Naive thymus-derived CD4-positive, alpha-beta T cell (primary cell): Measurements from ENCODE around the gene FAM3C. TPM values are rescaled to one million over a fixed set of nuclear protein-coding genes. Genes with fewer than 3 reads are reported as not detected.
A peak's percentile ranks its signal among the peaks of the same experiment; 100 is the strongest.

Experiments
- ATAC-seq: fragments of 150-1000 bp; cut with Tn5 transposase; 2 replicates; pipeline ENCODE4 v1.10.0; 2021; ENCODE audit warnings: mild to moderate bottlenecking, moderate library complexity
- CTCF ChIA-PET: fragments of 350-600 bp; sonication (Branson Sonifier 250); formaldehyde crosslinking; loops from one replicate; lab custom pipeline; 2021; ENCODE audit warnings: antibody characterized with exemption; lab: Charles Lee
- POLR2A ChIA-PET: fragments of 350-600 bp; sonication (Branson Sonifier 250); formaldehyde crosslinking; loops from one replicate; lab custom pipeline; 2021; ENCODE audit warnings: antibody characterized with exemption, inconsistent platforms; lab: Charles Lee
- DNase-seq, 9 donors: peaks; one replicate each; pipeline versions ENCODE4 v3.0.0 to v3.0.0-alpha.2; 2020 to 2022; ENCODE audit warnings: mixed read lengths in 1 of 9
- H3K27ac ChIP-seq: one replicate; pipeline ENCODE4 v1.7.0; 2013; ENCODE audit warnings: mild to moderate bottlenecking, low read depth, low read length, moderate library complexity
- H3K27me3 ChIP-seq, 2 donors: one replicate each; pipeline ENCODE4 v1.7.0; 2013; ENCODE audit warnings: low read length in 2 of 2, mild to moderate bottlenecking in 2 of 2, moderate library complexity in 2 of 2; ENCODE audit not compliant: control insufficient read depth in 2 of 2, insufficient read depth in 2 of 2
- H3K36me3 ChIP-seq, 3 experiments: 1 replicate in 2 of 3; 2 replicates in 1 of 3; pipeline ENCODE4 v1.7.0; 2013; ENCODE audit warnings: low read length in 3 of 3, mild to moderate bottlenecking in 3 of 3, moderate library complexity in 1 of 3; ENCODE audit not compliant: insufficient read depth in 3 of 3, control insufficient read depth in 2 of 3
- H3K4me1 ChIP-seq, 2 donors: one replicate each; pipeline ENCODE4 v1.7.0; 2013; ENCODE audit warnings: low read length in 2 of 2, mild to moderate bottlenecking in 2 of 2, moderate library complexity in 1 of 2; ENCODE audit not compliant: control insufficient read depth in 2 of 2, insufficient read depth in 2 of 2
- H3K4me3 ChIP-seq: 2 replicates; pipeline ENCODE4 v1.7.0; 2013; ENCODE audit warnings: mild to moderate bottlenecking, low read length
- H3K9me3 ChIP-seq, 3 experiments: 1 replicate in 2 of 3; 2 replicates in 1 of 3; pipeline ENCODE4 v1.7.0; 2013; ENCODE audit warnings: low read length in 3 of 3; ENCODE audit not compliant: control insufficient read depth in 2 of 3
- H3K27ac Mint-ChIP-seq, 9 donors: one replicate each; pipeline ENCODE4 v1.8.0; 2020 to 2022; ENCODE audit warnings: mixed read lengths in 9 of 9, mild to moderate bottlenecking in 8 of 9, moderate library complexity in 5 of 9, inconsistent platforms in 2 of 9
- H3K27me3 Mint-ChIP-seq, 5 donors: one replicate each; pipeline ENCODE4 v1.8.0; 2021 to 2022; ENCODE audit warnings: mixed read lengths in 5 of 5, mild to moderate bottlenecking in 1 of 5
- H3K36me3 Mint-ChIP-seq, 5 donors: one replicate each; pipeline ENCODE4 v1.8.0; 2020 to 2022; ENCODE audit warnings: mixed read lengths in 5 of 5, mild to moderate bottlenecking in 3 of 5, inconsistent platforms in 1 of 5
- H3K4me1 Mint-ChIP-seq, 7 donors: one replicate each; pipeline ENCODE4 v1.8.0; 2020 to 2022; ENCODE audit warnings: mixed read lengths in 7 of 7, mild to moderate bottlenecking in 3 of 7, inconsistent platforms in 1 of 7
- H3K4me3 Mint-ChIP-seq, 10 donors: one replicate each; pipeline ENCODE4 v1.8.0; 2020 to 2022; ENCODE audit warnings: mild to moderate bottlenecking in 10 of 10, mixed read lengths in 10 of 10, moderate library complexity in 6 of 10, inconsistent platforms in 2 of 10
- H3K9me3 Mint-ChIP-seq, 11 donors: one replicate each; pipeline ENCODE4 v1.8.0; 2020 to 2022; ENCODE audit warnings: mixed read lengths in 11 of 11, mild to moderate bottlenecking in 4 of 11, inconsistent platforms in 1 of 11, moderate library complexity in 1 of 11
- intact Hi-C, 2 donors: fragments of 100-400 bp; cut with micrococcal nuclease; formaldehyde crosslinking; loops; one replicate each; pipeline ENCODE4 v1.15.1; 2023
- polyA plus RNA-seq, 2 donors: library from polyadenylated mRNA; unstranded; fragments of 300-500 nt; fragmentation: Illumina TruSeq; gene quantifications; one replicate each; pipeline ENCODE4 v1.2.3, GENCODE V29; 2021
- total RNA-seq, 6 experiments: library from RNA in 5 of 6; stranded (reverse) in 5 of 6; gene quantifications; 1 replicate in 5 of 6; 2 replicates in 1 of 6; pipeline ENCODE4 v1.2.3 and lab custom pipeline; 2021 to 2026

The FAM3C gene
- total and polyA plus RNA-seq, 7 experiments from 2014 or later = 9.6 to 28.4 (median 12.4) TPM

DNA sequence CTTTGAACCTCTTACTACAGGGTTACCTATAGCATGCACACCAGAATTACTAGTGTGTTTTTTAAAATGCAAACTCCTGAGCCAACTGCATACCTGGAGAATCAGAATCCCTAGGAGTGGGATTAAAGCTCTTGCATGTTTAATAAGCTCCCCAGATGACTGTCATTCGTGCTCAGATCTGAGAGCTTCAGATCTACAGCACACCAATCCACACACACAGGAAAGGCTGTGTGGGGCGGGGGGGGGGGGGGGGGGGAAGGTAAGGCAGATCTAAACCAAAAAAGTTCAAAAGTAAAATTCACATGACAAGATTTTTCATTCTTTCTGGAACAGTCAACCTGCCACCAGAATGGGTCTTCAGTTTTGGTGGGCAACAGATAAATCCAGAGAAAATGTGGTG is 5.5 kb downstream of the FAM3C start:
- H3K27ac Mint-ChIP-seq = peak overlapping the region in 6 of 9 donors; percentile 21 to 77 (median 51)
- H3K9me3 ChIP-seq = no peaks in the 10 kb centered on the region
- H3K4me1 Mint-ChIP-seq = peaks cover 27 to 93% (median 81%) of the 10 kb centered on the region in 7 donors
- DNase-seq (peak in 2 of 9 donors; percentile 15 to 16), ATAC-seq (no peak)
- no peak overlapping the region for H3K27ac ChIP-seq
- H3K27me3 ChIP-seq = no peaks in the 10 kb centered on the region
- H3K4me3 ChIP-seq = no peak overlapping the region
- intact Hi-C loops = loop anchor here in 1 of 2 donors (10.0 kb wide), 1 partner anchor 406 kb away; the partner anchor contains the start of gene CPED1
- no peaks in the 10 kb centered on the region for H3K27me3 Mint-ChIP-seq
- peaks cover 6 to 17% of the 10 kb centered on the region in 2 donors for H3K4me1 ChIP-seq
- no peaks in the 10 kb centered on the region for H3K36me3 ChIP-seq
- H3K4me3 Mint-ChIP-seq = peak overlapping the region in 5 of 10 donors; percentile 20 to 53 (median 32)
- H3K36me3 Mint-ChIP-seq = peaks cover 0 to 18% (median 10%) of the 10 kb centered on the region in 5 donors
- POLR2A ChIA-PET = interaction anchor here (0.7 to 1.1 kb wide), 2 partner anchors 9 to 47 kb away, joined by 3 to 4 read pairs; no protein-coding TSS in a partner anchor
- peaks cover 0 to 3% (median 0%) of the 10 kb centered on the region in 11 donors for H3K9me3 Mint-ChIP-seq
- CTCF ChIA-PET = interaction anchor here (0.7 to 1.6 kb wide), 2 partner anchors 21 to 23 kb away, joined by 3 read pairs; no protein-coding TSS in a partner anchor

DNA sequence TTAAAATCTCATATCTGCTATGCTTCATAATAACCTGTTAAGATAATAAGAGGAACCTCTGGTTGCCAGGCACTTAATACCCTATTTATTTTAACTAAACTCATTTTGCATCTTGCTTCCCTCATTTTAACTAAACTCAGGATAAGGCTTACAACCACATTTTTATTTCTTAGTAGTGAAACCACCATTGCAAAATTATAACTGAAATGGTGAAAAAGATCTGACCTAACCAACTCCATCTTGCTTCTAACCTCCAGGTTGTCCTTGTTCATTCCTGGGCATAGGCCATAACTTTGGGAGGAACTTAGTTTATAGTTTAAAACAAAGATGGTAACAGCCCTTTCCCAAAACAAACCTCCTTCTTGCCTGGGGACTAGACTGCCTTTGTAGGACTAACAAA is 6.0 kb downstream of the FAM3C start:
- Mint-ChIP-seq H3K4me1 (peaks cover 24 to 93% (median 86%) of the 10 kb centered on the region in 7 donors), H3K4me3 (peak overlapping the region in 4 of 10 donors; percentile 20 to 53 (median 39)), H3K27me3 (no peaks in the 10 kb centered on the region), H3K27ac (peak overlapping the region in 7 of 9 donors; percentile 21 to 77 (median 43)), H3K36me3 (peaks cover 0 to 18% (median 10%) of the 10 kb centered on the region in 5 donors), H3K9me3 (peaks cover 0 to 3% (median 0%) of the 10 kb centered on the region in 11 donors)
- Histone ChIP-seq H3K9me3 (no peaks in the 10 kb centered on the region), H3K36me3 (no peaks in the 10 kb centered on the region), H3K27ac (no peak overlapping the region), H3K4me3 (no peak overlapping the region), H3K4me1 (peaks cover 6 to 22% of the 10 kb centered on the region in 2 donors), H3K27me3 (no peaks in the 10 kb centered on the region)
- ChIA-PET POLR2A (interaction anchor here (1.1 kb wide), 1 partner anchor 48 kb away, joined by 3 read pairs; no protein-coding TSS in a partner anchor), CTCF (interaction anchor here (1.6 kb wide), 1 partner anchor 22 kb away, joined by 3 read pairs; no protein-coding TSS in a partner anchor)
- DNase-seq (no peak), ATAC-seq (no peak)
- intact Hi-C loops = loop anchor here in 1 of 2 donors (10.0 kb wide), 1 partner anchor 405 kb away; the partner anchor contains the start of gene CPED1

DNA sequence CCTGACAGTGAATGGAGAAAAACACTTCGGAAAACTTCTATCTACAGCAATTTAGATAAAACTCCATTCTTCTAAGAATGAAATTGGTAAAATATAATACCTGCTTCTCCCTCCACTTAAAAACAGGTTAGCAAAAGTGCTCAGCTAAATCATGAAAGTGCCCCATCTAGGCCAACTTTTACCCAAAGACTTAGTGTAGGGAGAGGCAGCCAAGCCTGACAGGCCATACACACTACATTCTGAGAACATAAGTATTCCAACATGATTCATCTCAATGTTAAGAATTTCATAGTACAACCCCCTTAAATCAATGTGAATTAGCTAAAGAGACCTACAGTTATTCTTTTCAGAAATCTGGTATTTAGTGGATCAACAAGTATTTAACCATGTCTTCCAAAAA is 7.2 kb downstream of the FAM3C start:
- Histone ChIP-seq H3K36me3 (no peaks in the 10 kb centered on the region), H3K4me3 (no peak overlapping the region), H3K4me1 (peaks cover 6 to 32% of the 10 kb centered on the region in 2 donors), H3K27me3 (no peaks in the 10 kb centered on the region), H3K9me3 (no peaks in the 10 kb centered on the region), H3K27ac (no peak overlapping the region)
- ChIA-PET CTCF (interaction anchor here (0.6 to 0.7 kb wide), 3 partner anchors 9 to 227 kb away, joined by 3 to 4 read pairs (median 3); no protein-coding TSS in a partner anchor), POLR2A (interaction anchor here (0.7 kb wide), 1 partner anchor 52 kb away, joined by 3 read pairs; no protein-coding TSS in a partner anchor)
- DNase-seq = no peak
- Mint-ChIP-seq H3K4me3 (peak overlapping the region in 1 of 10 donors; percentile 8), H3K9me3 (peaks cover 0 to 3% (median 0%) of the 10 kb centered on the region in 11 donors), H3K36me3 (peaks cover 0 to 20% (median 10%) of the 10 kb centered on the region in 5 donors), H3K27me3 (no peaks in the 10 kb centered on the region), H3K4me1 (peaks cover 29 to 93% (median 87%) of the 10 kb centered on the region in 7 donors), H3K27ac (peak overlapping the region in 7 of 9 donors; percentile 2 to 65 (median 34))
- intact Hi-C loops = no loop called here
- no peak for ATAC-seq

DNA sequence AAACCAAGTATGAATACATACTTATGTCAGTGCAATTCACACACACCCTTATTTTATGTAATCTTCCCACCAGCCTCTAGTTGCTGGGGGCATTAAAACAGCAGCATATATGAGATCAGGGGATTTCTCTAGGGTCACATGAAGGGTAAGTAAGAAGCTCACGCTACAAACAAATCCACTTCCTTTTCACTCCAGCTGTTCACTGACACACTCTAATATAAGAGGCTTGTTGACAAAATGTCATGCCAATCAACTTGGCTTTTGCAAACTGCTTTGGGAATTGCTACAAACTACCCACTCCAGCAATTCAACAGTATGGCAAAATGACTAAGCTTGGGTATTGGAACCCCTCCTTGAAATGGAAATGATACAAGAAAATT is 10.3 kb downstream of the FAM3C start:
- CTCF ChIA-PET = interaction anchor here (1.0 to 3.5 kb wide), 3 partner anchors 10 to 19 kb away, joined by 3 to 26 read pairs (median 4); partner anchors contain the start of gene FAM3C
- DNase-seq = peak in 3 of 9 donors; percentile 15 to 51 (median 39)

DNA sequence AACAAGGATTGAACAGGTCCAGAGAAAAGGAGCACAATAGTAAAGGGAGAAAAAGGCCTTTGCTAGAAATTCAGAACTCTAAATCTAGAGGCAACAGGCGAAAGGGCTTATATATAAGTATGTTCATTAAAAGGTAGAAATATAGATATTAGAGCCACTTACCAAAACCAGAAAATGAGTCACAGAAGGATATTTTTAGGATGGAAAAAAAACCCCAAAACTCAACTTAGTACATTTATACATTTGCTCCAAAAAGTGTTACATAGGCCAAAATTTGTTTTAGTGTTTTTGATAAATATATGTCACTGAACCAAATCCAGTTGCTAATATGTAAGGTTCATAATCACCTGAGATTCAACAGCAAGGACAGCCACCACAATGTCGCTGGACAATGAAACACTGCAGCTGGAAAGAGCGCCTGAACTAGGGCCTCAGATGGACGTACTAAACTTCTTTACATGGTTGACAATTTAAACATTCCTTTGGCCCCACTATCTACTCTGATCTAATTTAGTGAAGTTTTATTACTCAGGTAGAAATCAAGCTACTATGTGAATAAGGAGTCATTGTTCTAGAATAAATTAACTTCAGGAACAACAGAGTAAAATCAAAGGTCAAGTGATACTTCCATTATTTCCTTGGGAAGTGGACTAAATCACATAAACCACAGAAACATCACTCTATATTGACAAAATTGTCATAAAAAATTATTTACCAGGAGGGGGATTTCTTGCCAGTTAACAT is 10.9 kb downstream of the FAM3C start:
- no peak overlapping the region for H3K27ac ChIP-seq
- intact Hi-C loops = loop anchor here in 1 of 2 donors (1.0 kb wide), 1 partner anchor 10 kb away; no protein-coding TSS in a partner anchor
- peaks cover 6 to 38% of the 10 kb centered on the region in 2 donors for H3K4me1 ChIP-seq
- ChIA-PET POLR2A (interaction anchor here (1.0 to 1.2 kb wide), 2 partner anchors 11 to 13 kb away, joined by 3 to 11 read pairs; partner anchors contain the start of gene FAM3C), CTCF (interaction anchor here (0.6 to 3.5 kb wide), 4 partner anchors 11 to 18 kb away, joined by 3 to 26 read pairs (median 4); partner anchors contain the start of gene FAM3C)
- DNase-seq (no peak), ATAC-seq (no peak)
- no peaks in the 10 kb centered on the region for H3K27me3 ChIP-seq
- peak overlapping the region in 4 of 10 donors; percentile 2 to 67 (median 47) for H3K4me3 Mint-ChIP-seq
- H3K4me3 ChIP-seq = no peak overlapping the region
- no peaks in the 10 kb centered on the region for H3K9me3 ChIP-seq
- peaks cover 0 to 10% (median 5%) of the 10 kb centered on the region in 5 donors for H3K36me3 Mint-ChIP-seq
- H3K4me1 Mint-ChIP-seq = peaks cover 24 to 78% (median 71%) of the 10 kb centered on the region in 7 donors
- no peaks in the 10 kb centered on the region for H3K36me3 ChIP-seq
- no peaks in the 10 kb centered on the region for H3K27me3 Mint-ChIP-seq
- peak overlapping the region in 4 of 9 donors; percentile 16 to 55 (median 32) for H3K27ac Mint-ChIP-seq
- no peaks in the 10 kb centered on the region for H3K9me3 Mint-ChIP-seq

More for the DNA sequence above, 10.3 kb downstream of the FAM3C start:
- ATAC-seq = peak; percentile 83
- Histone ChIP-seq H3K9me3 (no peaks in the 10 kb centered on the region), H3K4me3 (no peak overlapping the region), H3K27ac (no peak overlapping the region), H3K27me3 (no peaks in the 10 kb centered on the region), H3K36me3 (no peaks in the 10 kb centered on the region), H3K4me1 (peaks cover 6 to 39% of the 10 kb centered on the region in 2 donors)
- H3K9me3 Mint-ChIP-seq = no peaks in the 10 kb centered on the region
- peaks cover 0 to 10% (median 5%) of the 10 kb centered on the region in 5 donors for H3K36me3 Mint-ChIP-seq
- no peaks in the 10 kb centered on the region for H3K27me3 Mint-ChIP-seq
- peak overlapping the region in 4 of 9 donors; percentile 16 to 74 (median 32) for H3K27ac Mint-ChIP-seq
- intact Hi-C loops = loop anchor here in 1 of 2 donors (1.0 kb wide), 1 partner anchor 10 kb away; no protein-coding TSS in a partner anchor
- H3K4me3 Mint-ChIP-seq = peak overlapping the region in 5 of 10 donors; percentile 23 to 47 (median 35)
- POLR2A ChIA-PET = interaction anchor here (1.0 to 1.2 kb wide), 2 partner anchors 10 to 12 kb away, joined by 3 to 11 read pairs; partner anchors contain the start of gene FAM3C
- peaks cover 25 to 84% (median 73%) of the 10 kb centered on the region in 7 donors for H3K4me1 Mint-ChIP-seq

DNA sequence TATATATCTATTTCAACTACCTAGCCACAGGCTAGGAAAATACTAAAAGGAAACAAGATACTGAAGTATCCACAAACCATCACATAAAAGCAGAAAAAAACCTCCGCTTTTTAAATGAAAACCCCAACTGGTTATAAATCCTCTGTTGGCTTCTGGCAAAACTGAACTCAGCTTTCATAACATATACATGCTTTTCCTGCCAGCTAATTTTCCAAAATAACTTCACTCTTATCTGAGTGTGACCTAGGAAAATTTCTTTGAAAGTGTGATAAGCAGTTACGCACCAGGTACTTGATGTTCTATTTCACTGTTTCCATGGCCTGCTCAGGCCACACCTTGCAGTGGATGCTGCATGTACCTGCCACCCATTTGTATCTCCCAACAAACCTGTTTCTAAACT is 11.8 kb downstream of the FAM3C start:
- Histone ChIP-seq H3K4me3 (no peak overlapping the region), H3K27ac (no peak overlapping the region), H3K9me3 (no peaks in the 10 kb centered on the region), H3K27me3 (no peaks in the 10 kb centered on the region), H3K36me3 (peaks cover 0 to 5% (median 0%) of the 10 kb centered on the region in 3 experiments), H3K4me1 (peaks cover 2 to 32% of the 10 kb centered on the region in 2 donors)
- Mint-ChIP-seq H3K4me3 (peak overlapping the region in 6 of 10 donors; percentile 17 to 67 (median 54)), H3K27me3 (no peaks in the 10 kb centered on the region), H3K36me3 (peaks cover 0 to 13% (median 6%) of the 10 kb centered on the region in 5 donors), H3K9me3 (no peaks in the 10 kb centered on the region), H3K27ac (peak overlapping the region in 4 of 9 donors; percentile 10 to 55 (median 33)), H3K4me1 (peaks cover 22 to 68% (median 66%) of the 10 kb centered on the region in 7 donors)
- POLR2A ChIA-PET = interaction anchor here (0.8 to 1.1 kb wide), 4 partner anchors 9 to 14 kb away, joined by 3 to 4 read pairs (median 4); partner anchors contain the start of gene FAM3C
- ATAC-seq (no peak), DNase-seq (no peak)
- intact Hi-C loops = loop anchor here (1.0 kb wide), 2 partner anchors 12 to 15 kb away; partner anchors contain the start of gene FAM3C (in 1 of the 2)
- CTCF ChIA-PET = no interaction called here
